GM20431 (cell line): ENCODE measurements around the gene CENPN.

Experiments
- in situ Hi-C: fragments of 300-500 bp; cut with MseI, MboI; formaldehyde crosslinking; loops from one replicate; pipeline ENCODE4 v1.15.0; 2020; ENCODE audit warnings: low sequenced_read_pairs; ENCODE audit not compliant: unreplicated experiment

The CENPN gene, protein sequence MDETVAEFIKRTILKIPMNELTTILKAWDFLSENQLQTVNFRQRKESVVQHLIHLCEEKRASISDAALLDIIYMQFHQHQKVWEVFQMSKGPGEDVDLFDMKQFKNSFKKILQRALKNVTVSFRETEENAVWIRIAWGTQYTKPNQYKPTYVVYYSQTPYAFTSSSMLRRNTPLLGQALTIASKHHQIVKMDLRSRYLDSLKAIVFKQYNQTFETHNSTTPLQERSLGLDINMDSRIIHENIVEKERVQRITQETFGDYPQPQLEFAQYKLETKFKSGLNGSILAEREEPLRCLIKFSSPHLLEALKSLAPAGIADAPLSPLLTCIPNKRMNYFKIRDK

DNA sequence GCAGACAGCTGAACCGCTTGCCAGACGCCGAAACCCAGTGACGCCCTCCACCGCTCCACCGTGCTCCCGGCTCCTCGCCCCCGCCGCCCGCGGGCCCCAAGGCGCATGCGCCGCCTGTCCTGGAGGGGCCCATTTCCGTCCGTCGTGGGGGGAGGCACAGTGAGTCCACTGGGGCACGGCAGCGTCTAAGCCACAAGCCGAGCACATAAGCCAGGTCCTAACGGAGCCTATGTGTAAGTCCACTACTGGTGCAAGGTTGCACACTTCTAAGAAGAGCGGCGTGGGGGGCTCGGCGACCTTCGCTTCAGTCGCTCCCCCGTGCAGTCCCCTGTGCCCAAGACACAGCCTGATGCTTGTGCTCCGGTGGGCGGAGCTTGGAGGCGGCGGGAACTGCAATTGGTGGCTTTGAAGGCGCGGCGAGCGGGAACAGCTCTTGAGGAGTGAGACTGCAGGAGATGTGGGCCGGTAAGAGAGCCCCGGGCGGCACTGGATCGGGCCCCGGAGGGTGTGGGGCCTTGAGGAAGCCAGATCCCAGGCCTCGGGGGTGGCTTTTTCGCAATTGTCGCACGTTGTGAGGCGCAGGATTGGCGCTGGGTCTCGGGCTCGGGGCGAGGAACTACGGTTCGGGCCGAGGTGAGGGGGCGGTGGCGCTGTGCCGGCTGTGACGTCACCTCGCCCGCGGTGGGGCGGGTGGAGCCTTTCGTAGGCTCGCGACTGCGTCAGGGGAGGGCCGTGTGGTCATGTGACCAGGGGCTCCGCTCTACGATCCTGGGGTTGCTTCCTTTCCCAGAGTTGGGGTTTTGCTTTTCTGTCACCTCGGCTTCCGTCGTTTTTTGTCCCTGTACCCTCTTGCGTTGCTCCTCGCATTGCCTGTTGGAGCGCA lies at the start of gene CENPN, which contains the start of gene CMC2:
Gene CENPN, plus strand, starts transcription at position 402 of the 883 bp plus-strand sequence. CDS start 4,726 bp downstream, outside the sequence.
Gene CMC2, minus strand, starts transcription at position 73 of the 883 bp plus-strand sequence. CDS start 9,491 bp downstream, outside the sequence.
- in situ Hi-C loops = no loop called here

DNA sequence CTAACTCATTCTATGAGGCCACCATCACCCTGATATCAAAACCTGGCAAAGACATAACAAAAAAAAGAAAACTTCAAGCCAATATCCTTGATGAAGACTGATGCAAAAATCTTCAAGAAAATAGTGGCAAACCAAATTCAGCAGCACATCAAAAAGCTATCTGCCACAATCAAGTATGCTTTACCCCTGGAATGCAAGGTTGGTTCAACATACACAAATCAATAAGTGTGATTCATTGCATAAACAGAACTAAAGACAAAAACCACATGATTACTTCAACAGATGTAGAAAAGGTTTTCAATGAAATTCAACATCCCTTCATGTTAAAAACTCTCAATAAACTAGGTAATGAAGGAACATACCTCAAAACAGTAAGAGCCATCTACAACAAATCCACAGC lies 48.7 kb upstream of the CENPN start:
- in situ Hi-C loops = no loop called here

DNA sequence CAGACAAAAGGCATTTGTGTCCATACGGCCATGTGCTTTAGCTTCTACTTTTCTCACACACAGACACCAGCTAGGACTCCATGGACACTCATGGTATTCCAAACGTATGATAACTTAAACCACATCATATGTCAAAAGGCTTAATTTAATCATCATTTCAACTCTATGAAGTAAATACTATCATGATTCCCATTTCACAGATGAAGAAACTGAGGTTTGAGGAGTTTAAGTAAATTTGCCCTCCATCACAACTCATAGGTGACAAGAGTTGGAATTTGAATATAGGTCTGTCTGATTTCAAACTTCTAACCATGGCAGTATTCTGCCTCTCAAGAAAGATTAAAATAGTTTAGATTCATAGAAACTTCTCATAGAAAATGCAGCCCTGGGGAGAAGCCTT lies 44.1 kb upstream of the CENPN start:
- in situ Hi-C loops = no loop called here

DNA sequence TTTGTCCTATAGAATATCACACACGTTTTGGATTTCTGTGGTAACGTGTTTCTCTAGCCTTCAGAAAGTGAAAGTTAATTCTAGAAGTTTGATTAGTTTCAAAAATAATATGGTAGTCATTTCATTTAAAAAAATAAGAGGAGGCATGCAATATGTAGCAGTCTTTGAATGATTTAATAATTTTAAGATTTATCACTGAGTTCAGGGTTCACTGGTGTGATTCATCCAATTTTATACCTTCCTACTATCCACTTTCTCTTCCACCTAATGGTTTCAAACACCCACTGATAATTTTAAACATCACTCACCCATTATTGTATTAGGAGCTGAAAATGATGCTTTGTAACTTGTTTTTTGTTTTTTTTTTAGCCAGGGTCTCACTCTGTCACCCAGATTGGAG lies 42.7 kb upstream of the CENPN start:
- in situ Hi-C loops = no loop called here

DNA sequence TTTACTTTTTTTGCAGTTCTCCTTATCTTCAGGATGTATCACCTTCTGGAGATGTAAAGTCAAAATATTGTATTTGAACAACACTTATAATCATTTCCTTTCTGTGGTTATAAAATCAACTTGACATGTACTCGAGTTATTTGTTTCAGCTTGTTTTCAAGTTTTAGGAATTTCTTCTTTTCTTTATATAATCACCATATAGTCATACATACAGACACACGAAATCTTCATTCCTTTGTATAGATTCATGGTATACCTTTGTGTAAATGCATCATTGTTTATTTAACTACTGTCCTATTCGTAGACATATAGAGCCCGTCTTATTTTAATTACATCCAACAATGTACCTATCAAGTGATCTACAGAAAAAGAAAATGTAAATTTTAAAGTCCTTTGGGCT lies 40.4 kb upstream of the CENPN start:
- in situ Hi-C loops = no loop called here

DNA sequence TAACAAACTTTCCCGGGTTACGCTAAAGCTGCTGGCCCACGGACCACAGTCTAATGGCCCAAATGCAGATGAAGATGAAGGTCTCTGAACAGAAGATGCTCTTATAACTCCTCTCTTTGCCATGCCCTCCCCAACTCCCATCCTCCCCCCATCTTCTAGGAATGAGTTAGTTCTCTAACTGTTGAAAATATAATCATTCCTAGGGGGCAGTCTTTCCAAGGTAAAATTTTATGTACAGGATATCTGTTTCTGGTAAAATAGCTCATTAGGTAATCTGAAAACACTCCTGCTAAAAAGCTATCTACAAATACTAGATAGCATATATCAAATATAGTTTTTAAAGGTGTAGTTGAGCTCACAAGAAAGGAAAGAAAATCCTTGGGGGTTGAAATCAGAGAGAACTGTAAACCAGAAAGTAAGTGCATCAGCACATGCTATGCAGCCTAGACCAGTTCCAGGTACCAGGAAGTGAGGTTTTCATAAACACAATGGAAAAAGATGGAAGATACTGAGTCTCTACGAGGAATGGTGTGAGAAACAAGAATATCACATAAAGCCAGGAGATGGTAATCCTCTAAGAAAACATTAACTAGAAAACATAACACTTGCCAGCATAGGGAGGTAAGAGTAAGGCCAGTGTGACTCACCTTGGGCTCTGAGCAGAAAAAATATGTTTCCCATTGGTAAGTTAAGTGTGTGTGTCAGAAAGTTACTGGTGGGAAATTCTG lies 38.5 kb upstream of the CENPN start:
- in situ Hi-C loops = no loop called here

DNA sequence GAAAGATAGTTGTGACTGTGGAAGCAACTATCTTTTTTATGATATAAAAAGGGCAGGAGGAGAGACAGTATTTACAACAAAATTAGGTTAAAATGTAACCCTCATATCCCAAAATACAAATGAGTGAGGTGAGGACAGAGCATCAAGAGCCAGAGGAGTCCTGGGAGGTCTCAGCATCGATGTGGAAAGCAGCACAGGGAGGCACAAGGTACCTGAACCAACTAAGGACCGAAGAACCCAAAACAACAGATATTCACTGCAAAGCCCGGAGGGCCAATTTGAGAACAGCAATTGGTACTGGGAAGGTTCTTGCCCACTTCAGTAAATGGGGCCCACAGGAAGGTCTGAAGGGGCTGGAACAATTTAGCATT lies 37.9 kb upstream of the CENPN start:
- in situ Hi-C loops = no loop called here

DNA sequence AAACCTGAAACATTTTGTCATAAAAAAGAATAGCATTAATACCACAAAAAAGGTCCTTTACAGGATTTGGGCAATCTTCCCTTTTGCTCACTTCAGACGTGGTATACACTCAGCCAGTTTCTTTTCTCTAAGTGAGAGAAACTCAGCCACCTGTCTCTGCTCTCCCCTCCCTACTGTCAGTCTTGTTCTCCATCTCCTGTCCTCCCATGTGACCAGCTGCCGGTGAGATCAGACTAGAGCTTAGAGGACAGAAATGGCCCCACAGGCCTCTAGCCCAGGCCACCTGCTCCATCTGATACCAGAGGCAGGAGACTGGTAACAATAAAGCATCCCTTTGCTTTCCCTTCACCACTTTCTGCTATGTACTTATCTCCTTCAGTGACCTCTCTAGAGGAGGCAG lies 35.2 kb upstream of the CENPN start:
- in situ Hi-C loops = no loop called here

DNA sequence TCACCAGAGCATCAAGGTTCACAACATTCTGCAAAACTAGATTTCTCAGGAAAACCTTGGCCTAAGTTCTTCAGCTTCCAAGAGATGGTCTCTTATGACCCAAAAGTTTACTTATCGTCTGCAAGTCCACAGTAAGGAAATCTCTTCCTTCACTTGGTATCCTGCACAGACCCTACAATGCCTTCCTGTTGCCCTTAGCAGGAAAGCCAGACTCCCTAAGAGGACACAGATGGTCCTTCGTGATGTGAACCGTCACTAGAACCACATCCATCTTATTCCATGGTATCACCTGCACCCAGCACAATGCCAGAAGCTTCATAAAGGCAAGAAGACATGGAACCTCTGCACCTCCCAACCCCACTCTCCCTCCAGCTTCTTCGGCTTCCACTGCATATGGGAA lies 34.4 kb upstream of the CENPN start:
- in situ Hi-C loops = no loop called here

DNA sequence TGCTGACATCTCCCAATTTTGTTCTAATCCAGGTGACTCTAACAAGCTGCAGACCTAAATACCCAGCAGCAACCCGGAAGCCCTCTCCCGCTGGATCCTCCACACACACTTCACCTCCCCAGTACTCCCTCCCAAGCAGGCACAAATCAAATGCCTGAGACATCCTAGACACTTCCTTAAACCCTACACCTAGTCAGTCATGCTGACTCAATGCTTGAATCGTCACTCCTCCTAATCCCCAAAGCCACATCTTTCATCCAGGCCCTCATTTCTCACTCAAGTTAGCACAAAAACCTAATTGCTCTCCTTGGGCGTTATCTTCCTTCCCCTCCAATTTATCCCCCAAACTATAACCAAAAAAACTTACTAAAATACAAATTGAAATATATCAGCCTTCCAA lies 33.0 kb upstream of the CENPN start:
- in situ Hi-C loops = no loop called here

DNA sequence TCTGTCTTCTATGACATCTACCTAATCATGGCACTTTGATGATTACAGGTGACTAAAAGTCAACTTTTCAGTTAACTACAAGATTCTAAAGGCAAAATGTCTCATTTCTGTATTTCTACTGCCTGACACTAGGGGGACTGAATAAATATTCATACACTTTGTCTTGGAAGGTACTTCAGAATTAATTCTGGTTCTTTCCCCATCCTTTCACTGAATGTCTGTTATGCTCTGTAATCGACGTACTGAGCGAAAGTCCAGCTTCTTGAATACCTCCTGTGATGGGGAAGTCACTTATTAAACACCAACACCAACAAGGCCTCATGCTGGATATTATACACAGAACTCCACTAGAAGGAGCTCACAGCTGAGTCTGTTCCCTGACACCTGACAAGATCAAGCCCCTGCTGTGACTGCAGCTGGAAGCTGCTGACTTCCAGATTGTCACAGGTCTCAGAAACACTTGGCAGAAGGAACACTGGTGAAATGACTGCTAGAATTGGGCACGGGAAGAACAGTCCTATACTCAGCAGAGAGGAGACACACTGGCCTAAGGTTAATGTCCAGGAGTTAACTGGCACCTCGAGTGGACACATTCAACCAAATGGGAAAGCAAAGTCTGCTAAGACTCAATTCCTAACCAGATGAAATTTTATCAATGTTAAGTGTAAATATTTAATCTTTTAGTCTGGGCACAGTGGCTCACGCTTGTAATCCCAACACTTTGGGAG lies 32.2 kb upstream of the CENPN start:
- in situ Hi-C loops = no loop called here

DNA sequence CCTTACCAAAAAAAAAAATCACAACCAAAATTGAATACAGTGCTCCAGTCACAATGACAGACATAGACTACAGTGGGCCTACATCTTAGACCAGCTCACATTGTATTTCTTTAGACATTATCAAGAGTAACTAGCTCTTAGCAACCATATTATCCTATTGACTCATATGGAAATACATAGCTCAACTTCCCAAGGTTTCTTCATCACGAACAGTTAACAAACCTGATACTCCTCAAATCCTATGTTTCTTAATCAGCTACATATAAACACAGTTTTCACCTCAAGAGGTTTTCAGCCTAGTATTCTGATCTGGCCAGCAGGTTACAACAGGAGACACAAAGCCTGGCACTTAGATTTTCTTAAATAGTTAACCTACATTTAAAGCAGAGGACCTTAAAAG lies 30.1 kb upstream of the CENPN start:
- in situ Hi-C loops = no loop called here

DNA sequence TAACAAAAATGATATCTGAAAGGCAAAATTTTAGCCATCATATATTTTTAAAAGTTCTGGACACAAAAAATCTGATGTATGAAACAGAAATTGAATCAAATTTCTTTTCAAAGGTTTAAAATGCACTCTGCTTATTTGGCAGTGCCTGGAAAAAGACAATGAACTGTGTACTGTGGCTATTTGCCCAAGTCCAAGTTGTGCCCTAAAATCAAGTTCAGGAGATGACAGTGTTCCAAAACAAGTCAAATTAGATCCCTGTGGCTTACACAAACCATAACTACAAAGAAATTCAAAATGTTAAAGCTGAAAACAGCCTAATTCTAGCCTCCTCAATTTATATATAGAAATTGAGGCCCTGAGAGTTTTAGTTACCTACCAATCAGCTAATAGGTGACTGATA lies 25.9 kb upstream of the CENPN start:
- in situ Hi-C loops = no loop called here

DNA sequence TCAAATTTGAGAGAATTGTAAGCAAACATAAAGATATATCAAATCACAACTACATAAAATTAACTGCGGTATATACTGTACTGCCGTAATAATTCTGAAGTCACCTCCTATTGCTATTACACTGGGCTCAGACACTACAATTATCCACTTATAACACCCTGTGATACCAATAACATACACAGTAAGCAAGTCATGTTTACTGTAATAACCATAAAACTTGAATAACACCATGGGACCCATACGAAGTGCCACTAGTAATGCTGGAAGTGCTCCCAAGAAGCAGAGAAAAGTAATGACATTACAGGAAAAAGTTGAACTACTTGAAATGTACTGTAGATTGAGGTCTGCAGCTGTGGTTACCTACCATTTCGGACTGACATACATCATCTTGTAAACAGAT lies 24.4 kb upstream of the CENPN start:
- in situ Hi-C loops = no loop called here

DNA sequence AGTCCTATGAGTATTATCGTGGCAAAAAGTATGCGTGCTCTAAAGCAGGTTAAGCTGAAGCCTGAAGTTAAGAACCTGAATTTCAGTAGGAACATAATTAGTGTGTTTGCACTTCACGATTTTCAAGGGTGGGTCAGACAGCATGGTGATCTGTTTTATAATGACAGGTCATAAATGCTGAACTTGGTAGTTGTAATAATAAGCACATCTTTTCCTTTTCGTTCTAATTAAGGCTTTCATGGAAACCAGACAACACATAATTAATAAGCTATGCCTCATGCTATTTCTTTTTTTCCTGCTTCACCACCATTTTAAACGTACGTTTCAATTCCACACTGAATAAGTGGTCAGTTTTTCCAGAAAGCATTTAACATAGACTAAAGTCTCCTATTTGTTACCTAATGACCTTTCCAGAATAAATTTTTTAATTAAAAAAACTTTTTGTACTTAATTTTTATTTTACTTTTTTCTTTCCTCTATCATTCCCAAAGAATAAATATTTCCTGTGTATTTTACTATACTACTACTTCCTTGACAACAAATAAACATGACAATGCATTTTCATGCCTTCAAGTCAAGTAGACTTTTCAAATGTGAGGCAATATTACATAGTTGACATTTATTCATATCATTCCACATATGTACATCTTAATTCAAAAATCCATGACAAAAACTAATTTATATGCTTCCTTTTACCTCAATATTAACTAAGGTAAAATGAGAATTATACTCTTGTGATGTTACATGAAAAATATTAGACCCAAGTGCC lies 22.7 kb upstream of the CENPN start:
- in situ Hi-C loops = no loop called here

DNA sequence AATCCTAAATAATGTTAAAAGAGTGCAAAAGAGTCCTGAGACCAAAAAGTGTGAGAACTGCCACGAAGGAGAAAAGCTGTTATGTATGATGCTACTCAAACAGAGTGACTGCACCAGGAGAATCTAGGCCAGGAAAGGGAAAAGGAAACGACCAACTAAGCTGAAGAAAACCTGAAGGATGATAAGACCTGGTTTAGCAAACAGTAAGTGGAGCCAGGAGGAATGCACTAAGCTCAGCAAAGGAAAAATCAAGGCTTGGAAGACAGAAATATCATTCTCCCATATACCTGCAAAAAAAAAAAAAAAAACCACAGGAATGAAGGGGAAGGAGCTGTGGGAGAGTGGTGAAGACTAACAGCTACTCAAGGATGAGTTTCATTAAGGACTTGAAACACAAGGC lies 21.4 kb upstream of the CENPN start:
- in situ Hi-C loops = no loop called here

DNA sequence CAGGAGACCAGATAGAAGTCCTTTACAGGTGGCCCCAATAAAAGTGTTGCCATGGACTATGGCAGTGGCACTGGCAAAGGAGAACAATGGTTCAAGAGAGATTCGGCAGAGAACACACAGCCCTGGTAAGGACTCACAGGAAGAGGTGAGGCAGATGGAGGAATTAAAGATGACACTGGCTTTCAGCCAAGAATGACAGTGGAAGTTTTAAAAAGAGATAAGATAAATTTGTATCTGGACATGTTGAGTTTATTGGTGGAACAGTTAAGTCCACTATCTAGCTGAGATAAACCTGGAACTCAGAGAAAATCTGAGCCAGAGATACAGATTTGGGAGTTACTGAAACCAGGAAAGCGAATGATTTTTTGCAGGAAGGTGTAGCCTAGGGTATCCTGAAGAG lies 20.5 kb upstream of the CENPN start:
- in situ Hi-C loops = no loop called here

DNA sequence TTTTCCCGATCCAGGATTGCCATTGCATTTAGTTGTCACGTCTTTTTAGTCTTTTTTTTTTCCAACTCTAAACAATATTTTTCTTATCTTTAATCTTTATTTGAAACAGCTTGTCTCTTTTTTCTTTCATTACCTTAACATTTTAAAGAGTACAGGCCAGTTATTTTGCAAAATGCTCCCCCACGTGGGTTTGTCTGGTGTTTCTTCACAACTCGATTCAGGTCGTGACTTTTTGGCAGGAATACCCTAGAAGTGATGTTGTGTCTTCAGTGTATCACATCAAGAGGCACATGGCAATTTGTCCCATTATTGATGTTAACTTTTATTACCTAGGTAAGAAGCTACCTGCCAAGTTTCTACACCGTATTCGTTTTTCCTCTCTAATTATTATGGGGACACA lies 18.3 kb upstream of the CENPN start:
- in situ Hi-C loops = no loop called here

DNA sequence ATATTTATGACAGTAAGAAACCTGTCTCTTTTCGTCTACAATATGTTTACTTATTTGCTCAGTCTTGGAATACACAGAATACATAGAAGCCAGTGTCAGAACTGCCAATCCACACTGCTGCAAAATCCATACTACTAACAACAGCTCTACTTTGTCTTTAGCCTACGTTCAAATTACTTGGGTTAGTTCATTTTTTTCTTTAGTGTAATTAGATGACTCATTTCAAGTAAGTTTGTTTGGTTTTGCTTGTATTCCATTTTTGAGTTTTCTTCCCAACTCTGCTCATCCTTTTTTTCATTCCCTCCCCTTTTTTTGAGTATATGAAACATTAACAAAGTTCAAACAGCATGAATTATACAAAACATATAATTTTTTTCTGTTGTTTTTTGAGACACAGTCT lies 17.2 kb upstream of the CENPN start:
- in situ Hi-C loops = no loop called here
